ENCODE data around the gene DHFR2. TPM values are rescaled to one million over a fixed set of nuclear protein-coding genes. Genes with fewer than 3 reads are reported as not detected.

Gene DHFR2
- total RNA-seq, 2 donors from 2014 or later = 7.6 to 7.8 TPM

- peak in 2 of 4 experiments; percentile 6 to 33 for TF ChIP-seq CTCF (IDR thresholded peaks at IDR 0.05)
- TF ChIP-seq POLR2AphosphoS5 (IDR thresholded peaks at IDR 0.05) = no peak
- H3K4me1 ChIP-seq (replicated peaks) = no peaks in the 10 kb centered on the region
- no peaks in the 10 kb centered on the region for H3K9me3 ChIP-seq
- no peaks in the 10 kb centered on the region for H3K36me3 ChIP-seq
- 82% methylated on average over 3 of the region's 3 CpGs for WGBS
- no peak overlapping the region for H3K4me3 ChIP-seq
- no peaks in the 10 kb centered on the region for H3K27me3 ChIP-seq (replicated peaks; ENCODE audit: insufficient read depth)
- H3K27ac ChIP-seq = no peak overlapping the region
- intact Hi-C loops (cut with DNase I) = no loop called here
- DNase-seq (ENCODE audit: low spot score) = no peak
Observed at GRCh38 chr3:94036909-94037507, 25.7 kb downstream of the DHFR2 start.

- TF ChIP-seq POLR2A (IDR thresholded peaks at IDR 0.05) (no peak), POLR2AphosphoS5 (IDR thresholded peaks at IDR 0.05) (peak; percentile 83)
- no peaks in the 10 kb centered on the region for H3K36me3 ChIP-seq
- peak; percentile 47 for DNase-seq (ENCODE audit: low spot score)
- H3K27ac ChIP-seq = peak within 1 kb of the TSS; percentile 27 to 47
- no peaks in the 10 kb centered on the region for H3K9me3 ChIP-seq
- intact Hi-C loops (cut with DNase I) = no loop called here
- H3K27me3 ChIP-seq (replicated peaks; ENCODE audit: insufficient read depth) = no peaks in the 10 kb centered on the region
- H3K4me3 ChIP-seq = peak within 1 kb of the TSS; percentile 1 to 12
- no peaks in the 10 kb centered on the region for H3K4me1 ChIP-seq (replicated peaks)
- WGBS = 38% methylated on average over 8 of the region's 8 CpGs
Observed at GRCh38 chr3:94028093-94028837, 34.5 kb downstream of the DHFR2 start, which contains the start of gene STX19. Gene STX19 (minus strand): TSS chr3:94028597. CDS start chr3:94015269, 13,328 bp downstream.

DNA sequence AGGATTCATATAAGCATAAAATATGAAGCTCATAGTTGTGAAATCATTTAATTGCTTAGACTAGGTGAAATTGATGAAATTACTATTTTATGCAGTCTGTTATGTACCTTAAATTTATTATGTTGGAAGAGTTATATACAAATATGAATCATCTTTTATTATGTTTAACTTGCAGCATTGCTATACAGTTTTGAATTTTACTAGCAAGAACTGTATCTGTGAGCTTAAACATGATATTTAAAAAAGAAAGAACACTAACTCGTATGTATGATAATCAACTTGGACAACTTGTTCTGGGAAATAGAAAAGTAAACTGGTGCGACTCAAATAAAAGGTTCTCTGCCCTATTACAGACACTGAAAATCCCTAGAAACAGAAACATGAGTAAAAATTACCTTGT is 36.1 kb downstream of the DHFR2 start:
- H3K4me3 ChIP-seq = peak overlapping the region in 1 of 2 donors; percentile 12
- intact Hi-C loops (cut with DNase I) = no loop called here
- no peaks in the 10 kb centered on the region for H3K27me3 ChIP-seq (replicated peaks; ENCODE audit: insufficient read depth)
- TF ChIP-seq CTCF (IDR thresholded peaks at IDR 0.05) (no peak), POLR2A (IDR thresholded peaks at IDR 0.05) (no peak), POLR2AphosphoS5 (IDR thresholded peaks at IDR 0.05) (peak; percentile 28)
- H3K27ac ChIP-seq = peak overlapping the region in 1 of 2 donors; percentile 49
- DNase-seq (ENCODE audit: low spot score) = no peak
- no peaks in the 10 kb centered on the region for H3K4me1 ChIP-seq (replicated peaks)
- 24% methylated on average over 2 of the region's 2 CpGs for WGBS
- no peaks in the 10 kb centered on the region for H3K36me3 ChIP-seq
- H3K9me3 ChIP-seq = no peaks in the 10 kb centered on the region

- H3K27ac ChIP-seq = no peak overlapping the region
- no peaks in the 10 kb centered on the region for H3K4me1 ChIP-seq (replicated peaks)
- DNase-seq (ENCODE audit: low spot score) = no peak
Observed at GRCh38 chr3:94024385-94024784, 38.3 kb downstream of the DHFR2 start.

More at GRCh38 chr3:94024385-94024784, 38.3 kb downstream of the DHFR2 start:
- intact Hi-C loops (cut with DNase I) = no loop called here
- Histone ChIP-seq H3K27me3 (replicated peaks; ENCODE audit: insufficient read depth) (no peaks in the 10 kb centered on the region), H3K36me3 (no peaks in the 10 kb centered on the region), H3K4me3 (no peak overlapping the region), H3K9me3 (no peaks in the 10 kb centered on the region)
- no peak for TF ChIP-seq CTCF (IDR thresholded peaks at IDR 0.05)
- TF ChIP-seq POLR2A (IDR thresholded peaks at IDR 0.05) = no peak
- no peak for TF ChIP-seq POLR2AphosphoS5 (IDR thresholded peaks at IDR 0.05)
- WGBS = 63% methylated on average over 3 of the region's 3 CpGs
